Activated CD8-positive, alpha-beta memory T cell treated with anti-CD3 and anti-CD28 coated beads, Interleukin-2, amount 50 U/mL, for 24 hours (primary cell): ENCODE results near the gene HIRIP3.
"Not testable (repeated sequence)": the region's sequence is repeated elsewhere in the genome, so short reads cannot be mapped to it uniquely, and the experiment has no call there.

Source experiments
- DNase-seq: peaks from one replicate; pipeline ENCODE4 v3.0.0-alpha.2; 2020; ENCODE audit errors: extremely low read depth

HIRIP3 gene

DNA sequence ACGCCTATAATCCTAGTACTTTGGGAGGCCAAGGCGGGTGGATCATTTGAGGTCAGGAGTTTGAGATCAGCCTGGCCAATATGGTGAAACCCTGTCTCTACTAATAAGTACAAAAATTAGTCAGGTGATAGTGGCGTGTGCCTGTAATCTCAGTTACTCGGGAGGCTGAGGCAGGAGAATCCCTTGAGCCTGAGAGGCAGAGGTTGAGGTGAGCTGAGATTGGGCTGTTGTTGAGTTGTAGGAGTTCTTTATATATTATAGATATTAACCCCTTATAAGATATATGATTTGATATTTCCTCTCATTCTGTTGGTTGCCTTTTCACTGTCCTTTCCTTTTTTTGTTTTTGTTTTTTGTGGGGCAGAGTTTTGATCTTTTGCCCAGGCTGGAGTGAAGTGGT, 35.6 kb downstream of the HIRIP3 start:
- not testable (repeated sequence) for DNase-seq

DNA sequence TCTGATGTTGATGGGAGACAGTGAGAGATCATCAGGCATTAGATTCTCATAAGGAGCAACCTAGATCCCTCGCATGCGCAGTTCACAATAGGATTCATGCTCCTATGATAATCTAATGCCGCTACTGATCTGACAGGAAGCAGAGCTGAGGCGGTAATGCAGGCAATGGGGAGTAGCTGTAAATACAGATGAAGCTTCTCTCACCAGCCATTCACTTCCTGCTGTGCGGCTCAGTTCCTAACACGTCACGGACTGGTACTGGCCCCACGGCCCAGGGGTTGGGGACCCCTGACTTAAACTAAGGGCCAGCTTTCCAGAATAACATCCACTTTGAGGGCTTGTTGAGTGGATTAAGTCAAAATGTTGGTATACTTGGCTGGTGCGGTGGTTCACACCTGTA, 36.1 kb downstream of the HIRIP3 start:
- DNase-seq, result no peak

- no peak for DNase-seq
These were observed 36.7 kb downstream of the HIRIP3 start for GRCh38 chr16:29958756-29959155.

GRCh38 chr16:29951625-29952365, 43.6 kb downstream of the HIRIP3 start:
- no peak for DNase-seq

- no peak for DNase-seq
These were observed 44.5 kb downstream of the HIRIP3 start for GRCh38 chr16:29950806-29951461.

DNA sequence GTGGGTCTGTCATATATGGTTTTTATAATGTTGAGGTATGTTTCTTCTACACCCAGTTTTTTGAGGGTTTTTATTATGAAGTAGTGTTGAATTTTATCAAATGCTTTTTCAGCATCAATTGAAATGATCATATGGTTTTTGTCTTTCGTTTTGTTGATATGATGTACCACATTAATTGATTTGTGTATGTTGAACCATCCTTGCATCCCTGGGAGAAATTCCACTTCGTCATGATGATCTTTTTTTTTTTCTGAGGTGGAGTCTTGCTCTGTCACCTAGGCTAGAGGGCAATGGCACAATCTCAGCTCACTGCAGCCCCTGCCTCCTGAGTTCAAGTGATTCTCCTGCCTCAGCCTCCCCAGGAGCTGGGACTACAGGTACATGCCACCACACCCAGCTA, 47.5 kb downstream of the HIRIP3 start:
- no peak for DNase-seq

DNA sequence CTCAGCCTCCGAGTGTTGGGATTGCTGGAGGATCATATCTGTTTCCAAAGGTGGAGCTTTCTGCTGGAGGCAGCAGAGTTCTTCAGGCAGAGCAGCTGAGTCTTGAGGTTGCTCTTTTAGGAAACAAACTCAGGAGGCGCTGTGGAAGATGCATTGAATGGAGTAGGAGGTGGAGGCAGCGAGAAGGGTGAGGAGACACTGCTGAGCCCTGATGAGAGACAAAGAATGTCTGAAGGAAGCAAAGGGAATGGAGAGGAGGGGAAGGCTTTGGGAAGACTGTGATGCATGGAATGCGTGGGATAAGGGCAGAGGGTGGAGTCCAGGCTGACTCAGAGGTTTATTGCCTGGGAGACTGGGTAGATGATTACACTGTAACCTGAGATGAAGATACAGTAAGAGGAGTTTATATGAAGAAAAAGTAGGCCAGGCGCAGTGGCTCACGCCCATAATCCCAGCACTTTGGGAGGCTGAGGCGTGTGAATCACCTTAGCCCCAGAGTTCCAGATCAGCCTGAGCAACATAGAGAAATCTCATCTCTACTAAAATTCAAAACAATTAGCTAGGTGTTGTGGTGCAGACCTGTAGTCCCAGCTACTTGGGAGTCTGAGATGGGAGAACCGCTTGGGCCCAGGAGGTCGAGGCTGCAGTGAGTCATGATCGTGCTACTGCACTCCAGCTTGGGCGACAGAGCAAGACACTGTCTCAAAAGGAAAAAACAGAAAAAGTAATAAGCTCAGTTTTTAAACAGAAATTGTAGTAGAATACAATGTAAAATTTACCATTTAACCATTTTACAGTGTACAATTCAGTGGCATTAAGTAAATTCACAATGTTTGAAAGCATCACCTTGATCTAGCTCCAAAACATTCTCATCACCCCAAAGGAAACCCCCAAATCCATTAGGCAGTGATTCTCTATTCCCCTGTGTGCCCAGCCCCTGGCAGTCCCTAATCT, 51.3 kb downstream of the HIRIP3 start:
- no peak for DNase-seq
